ENCODE results near the gene COL11A2.

- TF ChIP-seq, protein P1, sequence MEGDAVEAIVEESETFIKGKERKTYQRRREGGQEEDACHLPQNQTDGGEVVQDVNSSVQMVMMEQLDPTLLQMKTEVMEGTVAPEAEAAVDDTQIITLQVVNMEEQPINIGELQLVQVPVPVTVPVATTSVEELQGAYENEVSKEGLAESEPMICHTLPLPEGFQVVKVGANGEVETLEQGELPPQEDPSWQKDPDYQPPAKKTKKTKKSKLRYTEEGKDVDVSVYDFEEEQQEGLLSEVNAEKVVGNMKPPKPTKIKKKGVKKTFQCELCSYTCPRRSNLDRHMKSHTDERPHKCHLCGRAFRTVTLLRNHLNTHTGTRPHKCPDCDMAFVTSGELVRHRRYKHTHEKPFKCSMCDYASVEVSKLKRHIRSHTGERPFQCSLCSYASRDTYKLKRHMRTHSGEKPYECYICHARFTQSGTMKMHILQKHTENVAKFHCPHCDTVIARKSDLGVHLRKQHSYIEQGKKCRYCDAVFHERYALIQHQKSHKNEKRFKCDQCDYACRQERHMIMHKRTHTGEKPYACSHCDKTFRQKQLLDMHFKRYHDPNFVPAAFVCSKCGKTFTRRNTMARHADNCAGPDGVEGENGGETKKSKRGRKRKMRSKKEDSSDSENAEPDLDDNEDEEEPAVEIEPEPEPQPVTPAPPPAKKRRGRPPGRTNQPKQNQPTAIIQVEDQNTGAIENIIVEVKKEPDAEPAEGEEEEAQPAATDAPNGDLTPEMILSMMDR (conservative IDR thresholded peaks at IDR 0.05), result peak; percentile 91
- no peak for TF ChIP-seq ZFX (IDR thresholded peaks at IDR 0.05)
Observed at GRCh38 chr6:33147807-33148666, 44.2 kb downstream of the COL11A2 start.
